Amniotic epithelial cell (primary cell): ENCODE results near the gene MYCN.

Experiments used
- DNase-seq: peaks from one replicate; pipeline ENCODE4 v3.0.0-alpha.2; 2010; ENCODE audit warnings: low read depth

The MYCN gene

DNA sequence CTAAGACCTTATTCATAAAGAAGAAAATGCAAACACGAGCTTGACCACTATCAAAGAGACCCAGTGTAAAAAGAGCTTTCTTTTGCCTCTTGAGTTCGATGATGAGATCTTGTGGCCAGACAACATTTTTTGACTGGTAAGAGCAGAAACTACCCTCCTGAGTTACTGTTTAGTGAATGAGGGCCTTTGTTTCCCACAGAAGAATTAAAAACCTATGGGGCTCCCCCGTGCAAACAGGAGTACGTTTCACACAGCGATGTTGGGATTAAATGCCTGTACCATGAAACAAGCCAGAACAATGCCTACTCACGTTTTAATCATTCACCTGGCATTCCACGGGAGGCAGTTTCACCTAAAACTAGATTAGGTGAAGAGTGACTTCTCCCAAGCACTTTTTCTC, 36.0 kb downstream of the MYCN start:
- DNase-seq, result no peak

- no peak for DNase-seq
These were observed 38.9 kb downstream of the MYCN start for GRCh38 chr2:15979051-15979758.

GRCh38 chr2:15979759-15980604, 39.6 kb downstream of the MYCN start:
- no peak for DNase-seq

DNA sequence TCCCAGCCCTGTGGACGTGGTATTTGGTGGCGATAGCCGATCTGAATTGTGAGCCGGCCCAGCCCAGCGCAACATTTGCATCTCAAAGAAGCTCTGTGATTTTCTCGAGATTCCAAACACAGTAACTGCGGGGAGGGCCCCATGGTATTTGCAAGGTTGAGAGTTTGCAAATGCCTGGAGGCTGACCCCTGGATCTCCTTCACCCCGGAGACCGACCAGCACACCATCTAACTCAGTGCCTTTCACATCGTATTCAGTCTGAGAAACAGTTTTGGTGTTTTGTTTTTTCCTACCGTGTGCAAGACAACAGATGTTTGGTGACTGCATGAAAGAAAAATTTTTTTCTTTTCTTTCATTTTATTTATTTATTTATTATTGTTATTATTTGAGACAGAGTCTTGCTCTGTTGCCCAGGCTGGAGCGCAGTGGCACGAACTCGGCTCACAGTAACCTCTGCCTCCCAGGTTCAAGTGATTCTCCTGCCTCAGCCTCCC, 40.3 kb downstream of the MYCN start:
- DNase-seq, result no peak

GRCh38 chr2:15981646-15982045, 41.3 kb downstream of the MYCN start:
- no peak for DNase-seq

DNA sequence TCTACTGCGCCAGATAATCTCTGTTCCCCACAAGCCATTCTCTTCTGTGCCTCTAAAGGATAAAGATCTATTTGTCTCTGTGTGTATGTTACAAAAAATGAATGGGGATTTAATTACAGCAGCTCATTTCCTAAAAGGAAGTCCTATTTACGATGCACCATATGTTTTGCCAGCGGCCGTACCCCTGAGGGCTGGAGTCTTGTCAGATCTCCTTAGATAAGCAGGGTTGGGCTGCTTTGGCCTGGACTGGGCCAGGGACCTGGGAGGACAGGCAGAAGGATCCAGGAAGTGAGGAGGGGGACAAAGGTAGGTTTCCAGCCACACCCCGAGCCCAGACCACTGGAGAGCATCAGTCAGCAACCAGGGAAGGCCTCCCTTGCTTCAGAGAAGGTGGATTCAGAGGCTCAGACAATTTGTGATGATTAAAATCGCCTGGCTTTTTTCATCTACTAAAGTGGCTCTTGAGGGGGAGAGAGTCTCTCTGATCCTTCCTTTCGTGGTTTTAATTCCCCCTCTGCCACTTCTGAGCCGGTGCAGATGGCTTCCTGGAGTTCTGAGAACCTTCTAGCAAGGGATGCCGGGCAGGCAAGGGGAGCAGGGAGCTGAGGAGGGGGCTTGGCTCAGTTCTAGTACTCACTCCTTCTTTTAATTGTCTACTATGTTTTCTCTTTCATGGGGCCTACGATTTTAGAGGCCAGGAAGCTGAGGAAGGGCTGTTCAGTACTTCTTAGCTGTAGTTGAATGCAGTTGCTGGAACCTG, 42.1 kb downstream of the MYCN start:
- DNase-seq, result no peak

DNA sequence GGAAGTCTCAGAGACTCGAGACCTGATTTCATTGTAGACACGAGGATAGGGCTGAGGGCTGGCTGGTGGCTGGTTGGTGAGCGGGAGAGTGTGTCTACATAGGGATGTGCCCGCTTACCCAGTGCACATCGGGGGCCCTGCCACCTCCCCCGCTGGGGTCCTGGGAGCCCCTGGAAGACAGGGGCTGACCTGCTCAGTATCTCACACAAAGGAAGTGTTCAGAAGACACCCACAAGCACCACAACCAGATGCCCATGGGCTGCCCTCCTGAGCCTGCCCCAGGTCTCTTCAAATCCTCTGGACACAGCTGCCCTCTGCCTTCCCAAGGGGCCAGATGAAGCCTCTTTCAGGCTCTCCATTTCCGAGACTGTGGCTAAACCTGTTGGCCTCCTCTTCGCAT, 43.1 kb downstream of the MYCN start:
- DNase-seq, result no peak

DNA sequence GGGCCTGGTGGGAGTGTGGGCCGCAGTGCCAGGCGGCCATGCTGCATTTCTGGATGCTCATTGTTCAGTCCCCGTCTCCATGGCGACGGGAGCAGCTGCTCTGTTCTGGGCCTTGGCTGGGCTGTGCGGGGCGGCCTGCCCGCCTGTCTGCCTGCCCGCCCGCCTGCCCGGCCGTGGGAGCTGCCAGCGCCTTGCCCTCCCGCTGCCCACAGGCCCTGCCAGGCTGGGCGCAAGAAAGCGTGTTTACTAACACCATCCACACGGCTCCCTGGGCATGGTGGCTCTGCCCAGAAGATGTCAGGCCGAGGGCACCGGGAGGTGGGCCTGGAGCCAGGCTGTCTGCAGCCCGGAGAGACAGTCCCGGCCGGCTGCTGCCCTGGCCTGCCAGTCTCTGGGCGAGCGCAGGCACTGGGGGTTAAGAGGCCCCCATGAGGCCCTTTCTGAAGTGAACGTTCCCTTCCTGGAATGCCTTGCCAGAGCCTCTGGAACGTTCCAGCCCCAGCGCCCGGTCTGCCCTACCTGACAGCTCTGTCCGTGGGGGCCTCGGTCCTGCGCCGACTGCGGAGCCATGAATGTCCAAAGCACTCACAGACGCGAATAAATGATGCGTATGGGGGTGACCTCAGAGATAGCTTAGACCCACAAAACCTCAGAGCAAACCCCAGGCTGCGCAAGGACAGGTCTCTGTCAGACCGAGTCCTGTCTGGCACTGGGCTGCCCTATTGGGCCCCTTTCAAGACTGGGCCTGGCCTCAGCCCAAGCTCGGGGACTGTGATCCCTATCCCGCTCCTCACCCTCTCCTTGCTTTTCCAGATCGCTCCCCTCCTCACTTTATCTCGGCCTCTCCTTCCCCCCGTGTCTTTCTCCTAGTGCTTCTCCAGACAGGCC, 44.3 kb downstream of the MYCN start:
- DNase-seq, result no peak

DNA sequence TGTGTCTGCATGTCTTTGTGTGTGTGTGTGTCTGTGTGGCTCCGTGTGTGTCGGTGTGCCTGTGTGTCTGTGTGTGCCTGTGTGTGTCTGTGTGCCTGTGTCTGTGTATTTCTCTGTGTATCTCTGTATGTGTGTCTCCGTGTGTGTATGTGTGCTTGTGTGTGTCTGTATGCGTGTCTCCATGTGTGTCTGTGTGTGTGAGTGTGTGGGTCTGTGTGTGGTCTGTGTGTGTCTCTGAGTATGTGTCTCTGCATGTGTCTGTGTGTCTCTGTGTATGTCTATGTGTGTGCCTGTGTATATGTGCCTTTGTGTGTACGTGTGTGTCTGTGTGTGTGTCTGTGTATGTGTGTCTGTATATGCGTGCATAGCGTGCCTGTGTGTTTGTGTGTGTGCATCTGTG, 45.2 kb downstream of the MYCN start:
- DNase-seq, result no peak

- DNase-seq, result no peak
These were observed 45.8 kb downstream of the MYCN start for GRCh38 chr2:15986068-15986560.

GRCh38 chr2:15986644-15987043, 46.3 kb downstream of the MYCN start:
- DNase-seq, result no peak

- no peak for DNase-seq
These were observed 48.4 kb downstream of the MYCN start for GRCh38 chr2:15988733-15989132.

GRCh38 chr2:15989559-15989958, 49.2 kb downstream of the MYCN start:
- DNase-seq, result no peak

GRCh38 chr2:15990151-15991101, 50.1 kb downstream of the MYCN start:
- no peak for DNase-seq

GRCh38 chr2:15991231-15991630, 50.9 kb downstream of the MYCN start:
- DNase-seq, result no peak

- no peak for DNase-seq
These were observed 52.3 kb downstream of the MYCN start for GRCh38 chr2:15992457-15993231.

DNA sequence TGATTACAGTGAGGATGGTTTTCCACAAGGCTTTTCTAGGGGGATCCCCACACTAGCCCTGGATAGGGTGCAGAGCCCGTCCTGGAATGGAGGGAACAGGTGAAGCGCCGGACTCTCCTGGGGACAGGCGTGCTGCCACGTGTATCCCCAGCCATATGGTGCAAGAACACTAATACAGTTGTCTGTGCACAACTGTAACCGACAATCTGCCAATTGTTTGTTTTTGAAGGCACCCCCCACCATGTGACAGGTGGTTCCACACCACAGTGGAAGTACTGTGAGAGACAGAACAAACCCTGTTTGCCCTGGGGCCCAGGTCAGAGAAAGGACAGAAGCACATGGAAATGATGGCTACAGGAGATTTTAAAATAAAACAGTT, 52.9 kb downstream of the MYCN start:
- no peak for DNase-seq

- DNase-seq, result no peak
These were observed 53.3 kb downstream of the MYCN start for GRCh38 chr2:15993666-15994065.

DNA sequence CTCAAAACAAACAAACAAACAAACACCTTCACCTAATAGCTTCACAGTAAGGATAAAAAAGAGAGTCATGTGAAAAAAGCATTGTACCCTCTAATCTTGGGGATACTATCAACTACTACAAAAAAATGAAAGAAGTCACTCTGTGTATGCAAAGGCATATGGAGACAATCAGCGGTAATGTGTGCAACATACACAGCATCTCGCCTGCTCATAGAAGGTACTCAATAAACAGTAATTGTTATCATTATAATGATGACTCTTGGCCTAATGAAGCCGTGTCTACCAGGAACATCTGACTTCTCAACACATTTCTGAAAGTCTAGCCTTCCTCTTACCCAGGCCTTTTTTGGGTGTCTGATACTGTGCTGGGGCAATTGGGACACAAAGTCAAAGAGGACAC, 55.3 kb downstream of the MYCN start:
- DNase-seq, result no peak
